NCI-H69 (cell line): Measurements from ENCODE around the gene CDH13.

Experiments
- DNase-seq: peaks from one replicate; lab custom pipeline; 2025; lab: John Stamatoyannopoulos, UW

The CDH13 gene

DNA sequence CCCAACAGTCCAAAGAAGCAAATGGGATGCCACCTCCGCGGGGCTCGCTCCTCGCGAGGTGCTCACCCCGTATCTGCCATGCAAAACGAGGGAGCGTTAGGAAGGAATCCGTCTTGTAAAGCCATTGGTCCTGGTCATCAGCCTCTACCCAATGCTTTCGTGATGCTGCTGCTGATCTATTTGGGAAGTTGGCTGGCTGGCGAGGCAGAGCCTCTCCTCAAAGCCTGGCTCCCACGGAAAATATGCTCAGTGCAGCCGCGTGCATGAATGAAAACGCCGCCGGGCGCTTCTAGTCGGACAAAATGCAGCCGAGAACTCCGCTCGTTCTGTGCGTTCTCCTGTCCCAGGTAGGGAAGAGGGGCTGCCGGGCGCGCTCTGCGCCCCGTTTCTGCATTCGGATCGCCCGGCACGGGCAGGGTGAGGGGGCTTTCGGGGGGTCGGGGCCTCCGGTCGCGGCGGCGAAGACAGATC lies at the start of gene CDH13:
Gene CDH13 (plus strand): TSS at position 179 of the 471 bp plus-strand sequence.
- peak; percentile 36 for DNase-seq

DNA sequence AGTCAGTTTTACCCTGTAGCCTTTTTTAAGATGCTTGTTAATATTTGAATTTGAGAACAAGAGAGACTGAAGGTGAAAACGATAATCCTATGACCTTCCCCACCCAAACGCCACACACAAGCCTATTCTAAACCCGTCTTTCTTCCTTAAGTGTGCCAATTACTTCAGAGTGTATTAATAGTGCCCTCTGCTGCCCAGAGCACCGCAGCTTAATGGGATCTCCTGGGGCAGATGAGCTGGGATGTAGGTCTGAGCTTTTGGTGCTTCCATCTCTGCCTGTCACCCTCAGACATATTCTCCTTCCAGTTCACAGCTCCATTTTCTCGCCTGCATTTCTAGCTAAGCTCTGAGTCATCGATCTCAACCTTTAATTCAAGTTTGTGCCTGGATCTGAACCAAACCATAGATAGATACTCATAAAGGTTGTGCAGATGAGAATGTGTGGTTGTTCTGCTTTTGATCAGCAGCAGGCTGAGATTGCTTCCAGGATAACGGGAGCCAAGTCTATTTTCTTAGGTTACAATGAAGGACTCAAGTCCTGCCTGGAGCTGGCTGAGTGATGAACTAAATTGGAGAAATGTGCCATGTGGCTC lies 46.4 kb upstream of the CDH13 start:
- peak; percentile 31 for DNase-seq

DNA sequence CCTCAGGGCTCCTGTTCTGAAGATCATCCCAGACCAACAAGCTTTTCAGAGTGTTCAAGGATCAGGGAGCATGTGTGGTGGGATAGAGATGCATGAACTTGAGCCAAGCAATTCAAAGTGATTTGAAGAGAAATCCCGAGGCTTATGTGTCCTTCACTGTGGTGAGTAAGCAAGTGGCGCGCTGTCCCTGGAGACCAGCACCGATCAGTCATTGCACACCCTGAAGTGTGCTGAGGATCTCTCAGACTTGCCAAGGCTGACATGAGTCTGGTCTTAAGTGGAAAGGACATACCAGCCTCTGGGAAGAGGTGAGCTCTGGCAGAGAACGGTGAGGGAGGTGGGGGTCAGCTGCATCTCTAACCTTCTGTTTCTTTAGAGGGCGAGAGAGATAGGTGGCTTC lies 43.8 kb upstream of the CDH13 start:
- DNase-seq: no peak

DNA sequence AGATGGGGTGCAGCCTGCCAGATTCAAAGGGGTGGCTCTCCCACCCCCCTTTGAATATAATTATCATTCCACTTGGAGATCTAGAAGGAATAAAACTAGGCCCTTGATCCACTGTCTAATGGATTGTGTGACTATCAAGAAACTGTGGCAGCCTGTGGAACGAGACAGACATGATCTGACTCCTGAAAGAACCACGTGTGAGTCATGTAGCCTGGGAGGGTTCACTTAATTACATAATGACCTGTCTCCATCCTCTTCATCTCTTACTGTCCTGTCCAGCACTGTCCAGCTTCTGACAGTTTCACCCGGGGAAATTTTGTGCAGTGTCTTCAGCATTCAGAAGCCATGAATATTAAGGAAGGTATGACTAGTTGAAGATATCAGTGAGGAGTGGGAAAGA lies 43.3 kb upstream of the CDH13 start:
- no peak for DNase-seq

DNA sequence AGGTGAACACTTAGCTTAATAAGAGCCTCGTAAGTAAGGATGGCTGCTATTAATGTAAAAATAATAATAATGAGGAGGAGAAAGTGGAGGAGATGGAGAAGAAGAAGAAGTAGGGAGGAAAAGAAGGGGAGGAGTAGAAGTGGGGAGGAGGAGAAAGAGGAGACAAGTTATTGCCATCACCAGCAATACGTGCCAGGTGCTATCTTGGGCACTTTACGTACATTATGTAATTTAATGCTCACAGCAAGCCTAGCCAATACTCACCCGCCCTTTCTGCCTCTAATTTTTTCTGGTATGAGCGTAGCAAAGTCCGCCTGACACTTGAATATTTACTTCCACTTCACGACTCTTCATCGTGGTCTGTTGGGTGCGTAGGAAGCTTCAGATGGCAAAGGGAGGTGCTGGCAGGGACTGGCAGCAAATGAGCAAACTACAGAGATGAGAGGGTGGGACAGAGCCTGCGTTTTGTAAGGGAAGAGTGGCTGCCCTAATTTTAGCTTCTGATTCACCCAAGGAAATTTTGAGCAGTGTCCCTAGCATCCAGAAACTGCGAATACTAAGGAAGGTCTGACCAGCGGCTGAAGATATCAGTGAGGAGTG lies 42.1 kb upstream of the CDH13 start:
- no peak for DNase-seq

DNA sequence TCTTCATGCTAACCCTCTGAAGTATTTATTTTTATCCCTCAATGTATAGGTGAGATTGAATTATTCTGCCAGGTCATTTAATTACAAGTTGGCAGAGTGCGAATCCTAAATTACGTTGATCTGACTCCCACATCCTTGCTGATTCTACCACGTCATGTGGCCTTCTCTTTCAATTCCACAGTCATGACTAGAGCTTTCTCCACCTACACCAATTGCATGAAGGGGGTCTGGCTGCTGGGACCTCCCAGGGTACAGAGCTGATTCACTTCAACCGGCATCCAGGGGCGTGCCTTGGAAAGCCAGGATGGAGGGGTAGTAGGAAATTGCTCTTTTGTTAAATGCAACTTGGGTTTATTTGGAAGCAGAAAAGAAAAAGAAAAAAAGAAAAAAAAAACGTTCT lies 41.1 kb upstream of the CDH13 start:
- no peak for DNase-seq

DNA sequence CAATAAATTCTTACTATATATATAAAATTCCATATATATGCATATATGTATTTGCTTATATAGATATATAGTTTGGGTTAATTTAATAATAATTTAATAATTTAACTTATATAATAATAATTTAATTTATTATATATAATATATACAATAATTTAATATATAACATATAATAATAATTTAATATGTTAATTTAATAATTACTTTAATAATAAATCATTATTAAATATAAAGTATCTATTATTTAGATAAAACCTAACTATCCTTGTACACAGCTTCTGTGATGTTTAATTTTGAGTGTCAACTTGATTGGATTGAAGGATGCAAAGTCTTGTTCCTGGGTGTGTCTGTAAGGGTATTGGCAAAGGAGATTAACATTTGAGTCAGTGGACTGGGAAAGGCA lies 40.6 kb upstream of the CDH13 start:
- DNase-seq: no peak

DNA sequence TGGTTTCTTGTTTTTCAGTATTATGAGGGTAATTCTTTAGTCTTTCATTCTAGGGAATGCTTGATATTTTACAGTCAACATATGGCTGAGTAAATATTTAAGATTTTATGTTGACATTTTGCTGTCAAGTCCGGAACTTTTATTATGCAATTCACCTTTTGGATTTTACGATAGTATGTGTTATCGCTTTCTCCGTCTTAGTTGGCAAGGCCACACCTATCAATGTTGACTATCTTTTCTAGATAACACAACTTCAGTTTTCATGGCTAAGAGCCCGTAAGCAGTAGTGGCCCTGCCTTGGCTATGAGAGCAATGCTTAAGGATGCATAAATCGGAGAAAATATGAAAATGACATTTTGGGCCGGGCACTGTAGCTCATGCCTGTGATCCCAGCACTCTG lies 39.5 kb upstream of the CDH13 start:
- no peak for DNase-seq

DNA sequence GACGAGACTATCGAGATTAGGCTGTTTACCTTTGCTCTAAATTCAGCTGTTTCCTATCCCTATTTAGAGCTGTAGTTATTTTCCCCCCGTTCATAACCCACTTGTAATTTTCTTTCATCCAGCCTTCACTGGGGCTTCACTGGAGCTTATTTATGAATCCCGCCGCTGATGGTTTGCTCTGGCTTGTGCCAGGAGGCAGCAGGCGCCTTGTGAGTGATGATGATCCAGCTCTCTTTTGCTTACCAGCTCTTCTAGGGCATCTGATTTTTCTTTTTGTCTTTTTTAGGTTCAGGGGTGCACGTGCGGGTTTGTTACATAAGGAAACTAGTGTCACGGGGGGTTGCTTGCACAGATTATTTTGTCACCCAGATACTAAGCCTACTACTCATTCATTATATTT lies 37.4 kb upstream of the CDH13 start:
- no peak for DNase-seq

DNA sequence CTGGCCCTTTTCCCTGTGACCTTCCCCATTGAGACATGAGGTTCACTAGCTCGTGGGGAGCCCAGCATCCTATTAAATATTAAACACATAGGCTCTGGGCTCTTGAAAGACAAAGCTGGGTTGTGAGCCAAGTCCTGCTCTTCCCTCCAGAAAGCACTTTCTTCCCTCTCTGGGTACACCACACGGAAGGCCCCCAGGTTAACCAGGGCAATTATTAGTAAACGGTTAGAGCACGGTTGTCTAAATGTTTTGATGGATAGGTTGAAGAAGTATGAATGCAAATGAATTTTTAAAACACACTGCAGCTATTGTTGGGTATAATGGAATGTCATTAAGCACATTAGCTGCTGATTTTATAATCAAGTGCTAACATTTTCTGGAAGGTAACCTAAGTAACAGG lies 32.7 kb upstream of the CDH13 start:
- no peak for DNase-seq

DNA sequence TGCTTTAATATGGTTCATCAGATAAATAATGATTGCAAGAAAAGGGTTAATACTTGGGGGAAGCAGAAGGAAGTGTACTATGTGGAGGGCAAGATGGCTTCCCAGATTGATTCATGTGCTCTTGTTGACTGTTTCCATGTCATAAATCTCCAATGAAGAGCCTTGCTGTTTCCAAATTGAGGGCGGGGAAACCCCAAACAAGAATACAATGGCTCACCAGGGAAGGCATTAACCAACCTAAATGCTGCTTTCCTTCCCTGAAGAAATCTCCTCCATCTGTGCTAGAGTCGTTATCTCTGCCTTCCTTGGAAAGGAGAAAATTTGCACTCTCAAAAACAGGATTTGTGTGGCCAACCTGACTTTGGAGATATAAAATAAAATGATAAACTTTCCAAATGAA lies 28.0 kb upstream of the CDH13 start:
- DNase-seq: peak; percentile 78

DNA sequence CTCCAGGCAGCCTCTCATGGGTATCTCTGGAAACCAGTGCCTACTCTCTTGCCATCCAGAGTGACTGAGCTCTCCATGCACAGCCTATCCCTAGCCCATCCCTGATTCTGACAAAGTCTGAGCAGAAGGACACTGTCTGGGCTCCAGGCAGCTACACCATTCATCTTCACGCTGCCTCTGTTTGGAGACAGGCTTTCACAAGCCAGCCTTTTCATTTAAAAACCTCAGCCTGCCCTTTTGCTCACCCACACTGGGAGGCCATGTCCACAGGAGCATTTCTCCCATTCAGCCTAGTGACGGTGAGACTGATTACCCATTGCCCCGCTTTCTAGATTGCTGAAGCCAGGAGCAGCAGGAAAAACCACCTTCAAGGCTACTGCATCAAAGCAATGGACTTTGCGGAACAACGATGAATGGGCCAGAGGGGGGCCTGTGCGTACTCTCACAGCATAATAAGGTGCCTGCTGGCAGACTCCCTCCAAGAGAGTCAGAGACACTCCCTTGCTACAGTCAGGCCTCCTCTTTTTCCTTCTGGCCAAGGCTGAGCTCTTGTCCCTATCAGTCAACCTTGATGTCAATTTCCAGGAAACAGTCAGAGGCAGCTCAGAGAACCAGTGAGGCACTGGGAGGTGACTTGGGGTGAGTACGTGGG lies 24.7 kb upstream of the CDH13 start:
- peak; percentile 2 for DNase-seq

DNA sequence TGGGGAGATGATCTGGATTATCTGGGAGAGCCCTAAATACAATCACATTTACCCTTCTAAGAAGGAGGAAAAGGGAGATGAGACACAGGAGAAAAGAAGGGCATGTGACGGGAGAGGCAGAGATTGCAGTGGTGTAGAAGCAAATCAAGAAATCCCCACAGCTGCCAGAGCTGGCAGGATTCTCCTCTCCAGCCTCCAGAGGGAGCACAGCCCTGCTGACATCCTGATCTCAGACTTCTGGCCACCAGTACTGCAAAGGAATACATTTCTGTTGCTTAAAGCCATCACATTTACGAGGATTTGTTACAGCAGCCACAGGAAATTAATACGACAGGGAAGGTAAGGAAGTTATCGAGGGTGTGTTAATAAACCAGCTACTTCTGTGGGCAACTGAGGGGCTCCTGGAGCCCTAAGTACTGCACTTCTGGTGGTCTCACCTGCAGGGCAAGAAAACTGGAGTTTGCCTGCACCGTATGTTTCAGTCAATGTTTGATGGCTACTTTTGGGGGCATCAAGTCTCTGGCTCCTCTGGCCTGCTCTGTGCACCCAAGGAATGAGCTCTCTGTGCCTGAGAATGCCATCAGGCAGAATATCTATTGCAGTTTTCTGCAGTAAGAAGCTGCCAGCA lies 22.9 kb upstream of the CDH13 start:
- DNase-seq: peak; percentile 42

DNA sequence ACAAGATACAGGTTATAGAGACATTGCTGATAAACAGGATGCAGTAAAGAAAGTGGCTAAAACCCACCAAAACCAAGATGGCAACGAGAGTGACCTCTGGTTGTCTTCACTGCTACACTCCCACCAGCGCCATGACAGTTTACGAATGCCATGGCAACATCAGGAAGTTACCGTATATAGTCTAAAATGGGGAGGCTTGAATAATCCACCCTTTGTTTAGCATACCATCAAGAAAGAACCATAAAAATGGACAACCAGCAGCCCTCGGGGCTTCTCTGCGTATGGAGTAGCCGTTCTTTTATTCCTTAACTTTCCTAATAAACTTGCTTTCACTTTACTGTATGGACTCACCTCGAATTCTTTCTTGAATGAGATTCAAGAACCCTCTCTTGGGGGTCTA lies 21.7 kb upstream of the CDH13 start:
- DNase-seq: no peak

DNA sequence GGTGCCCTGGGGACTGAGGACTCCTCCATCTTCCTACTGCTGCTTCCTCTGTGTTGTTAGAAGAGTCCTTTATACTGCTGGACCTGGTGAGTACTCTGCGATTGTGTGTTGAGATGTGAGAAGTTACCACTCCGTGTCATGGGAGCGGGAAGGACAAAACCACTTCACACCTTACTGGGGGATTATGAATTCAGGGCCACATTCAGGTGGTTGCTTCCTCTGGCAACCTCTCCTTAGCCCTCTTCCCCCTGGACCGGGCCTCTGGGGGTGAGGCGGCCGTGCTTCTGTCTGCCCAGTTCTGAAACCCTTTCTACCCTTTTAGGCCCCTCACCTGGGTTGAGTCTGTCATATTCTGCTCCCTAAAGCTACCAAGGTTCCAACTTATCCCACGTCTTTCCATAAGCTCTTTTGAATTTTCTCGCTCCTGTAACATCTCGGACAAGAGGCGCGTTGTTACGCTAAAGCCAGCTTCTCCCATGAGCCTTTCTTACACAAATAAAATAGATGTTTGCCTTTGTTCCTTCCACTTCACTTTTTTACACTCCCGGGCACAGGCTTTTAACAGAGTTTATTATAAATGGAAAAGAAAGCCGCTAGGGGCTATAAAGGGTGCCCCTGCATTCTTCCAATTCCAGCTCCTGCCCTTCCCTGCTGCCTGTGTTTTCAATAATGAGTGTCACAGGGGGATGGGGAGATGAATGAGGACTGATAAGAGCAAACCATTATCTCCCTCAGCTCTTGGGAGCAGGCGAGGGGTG lies 20.7 kb upstream of the CDH13 start:
- no peak for DNase-seq

DNA sequence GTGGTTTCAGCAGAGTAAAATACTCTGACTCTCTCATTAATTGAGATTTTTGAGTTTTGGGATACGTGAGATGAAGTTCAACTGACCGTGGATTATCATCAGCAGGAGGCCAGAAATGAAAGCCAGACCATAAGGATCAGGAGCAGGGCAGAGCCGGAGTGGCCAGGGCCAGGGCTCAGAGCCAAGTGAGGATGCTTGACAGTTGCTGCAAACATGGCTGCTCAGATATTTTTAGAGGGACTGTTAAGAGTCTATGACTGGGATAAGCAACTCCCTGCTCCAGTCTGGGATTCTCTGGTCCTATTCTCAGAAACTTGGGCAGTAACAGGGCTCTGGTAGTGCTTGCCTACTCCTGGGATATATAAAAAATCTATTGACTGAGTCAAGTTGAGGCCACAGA lies 17.6 kb upstream of the CDH13 start:
- DNase-seq: no peak

DNA sequence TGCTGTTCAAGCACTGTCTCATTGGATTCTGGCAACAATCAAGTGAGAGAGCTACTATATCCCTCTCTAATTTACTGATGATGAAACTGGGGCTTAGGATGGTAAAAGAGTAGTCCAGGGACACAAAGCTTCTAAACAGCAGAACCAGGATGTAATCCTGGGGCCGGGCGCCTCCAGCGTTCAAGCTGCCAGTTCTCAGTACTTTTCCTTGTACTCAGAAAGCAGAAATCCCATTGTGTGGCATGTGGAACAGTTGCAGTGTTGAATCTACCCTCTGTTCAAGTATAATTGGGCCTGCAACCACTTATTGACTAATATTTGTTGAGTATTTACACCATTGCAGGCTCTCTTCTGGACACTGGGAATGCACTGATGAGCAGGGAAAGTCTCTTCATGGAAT lies 14.5 kb upstream of the CDH13 start:
- no peak for DNase-seq

DNA sequence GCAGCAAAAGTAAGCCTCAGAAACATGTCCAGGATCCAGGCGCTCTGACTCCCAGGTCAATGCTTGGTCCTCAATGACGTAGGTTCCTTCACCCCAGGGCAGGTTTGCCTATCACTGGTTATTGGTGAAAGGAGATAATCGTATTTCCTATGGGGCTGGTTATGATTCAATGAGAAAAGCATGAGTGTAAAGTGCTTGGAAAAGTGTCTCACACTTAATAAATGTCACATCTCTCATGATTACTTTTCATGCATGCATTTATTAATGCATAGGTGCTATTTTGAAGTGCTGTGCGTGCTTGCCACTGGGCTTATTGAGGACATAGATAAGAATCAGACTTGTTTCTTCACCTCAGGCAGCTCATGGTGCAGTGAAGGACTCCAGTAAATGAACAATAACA lies 10.4 kb upstream of the CDH13 start:
- no peak for DNase-seq

DNA sequence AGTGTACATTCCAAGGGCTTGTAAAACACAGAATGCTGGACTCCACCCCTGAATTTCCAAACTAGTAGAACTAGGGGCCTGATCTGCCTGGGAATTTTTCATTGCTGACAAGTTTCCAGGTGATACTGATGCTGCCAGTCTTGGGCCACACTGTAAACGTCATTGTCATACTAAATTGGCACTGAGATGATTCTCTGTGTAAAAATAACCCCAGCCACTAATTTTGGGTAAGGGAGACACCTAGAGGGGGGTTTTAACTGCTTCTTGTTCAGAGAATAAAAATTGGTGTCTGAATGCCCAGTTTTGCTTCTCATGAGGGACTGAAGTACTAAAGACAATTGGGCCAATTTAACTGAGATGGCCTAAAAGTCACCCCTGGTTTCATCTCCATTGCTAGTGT lies 5.0 kb upstream of the CDH13 start:
- DNase-seq: peak; percentile 1

DNA sequence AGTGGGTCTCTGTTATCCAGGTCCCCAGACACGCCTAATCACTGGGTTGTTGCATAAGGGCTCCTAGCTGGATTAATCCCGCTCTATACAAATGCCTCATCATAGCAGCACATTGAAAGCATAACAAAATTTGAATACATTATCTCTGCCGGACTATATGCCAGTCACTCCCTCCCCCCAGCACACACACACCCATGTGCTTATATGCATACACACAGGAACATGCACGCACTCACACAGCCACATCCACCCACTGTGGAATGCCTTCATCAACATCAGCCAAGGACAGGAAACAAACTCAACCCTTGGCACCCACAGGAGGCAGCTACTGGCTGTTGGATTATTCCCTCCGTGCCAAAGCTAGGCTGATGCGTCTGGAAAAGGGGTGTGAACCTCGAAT lies 3.5 kb upstream of the CDH13 start:
- DNase-seq: no peak

DNA sequence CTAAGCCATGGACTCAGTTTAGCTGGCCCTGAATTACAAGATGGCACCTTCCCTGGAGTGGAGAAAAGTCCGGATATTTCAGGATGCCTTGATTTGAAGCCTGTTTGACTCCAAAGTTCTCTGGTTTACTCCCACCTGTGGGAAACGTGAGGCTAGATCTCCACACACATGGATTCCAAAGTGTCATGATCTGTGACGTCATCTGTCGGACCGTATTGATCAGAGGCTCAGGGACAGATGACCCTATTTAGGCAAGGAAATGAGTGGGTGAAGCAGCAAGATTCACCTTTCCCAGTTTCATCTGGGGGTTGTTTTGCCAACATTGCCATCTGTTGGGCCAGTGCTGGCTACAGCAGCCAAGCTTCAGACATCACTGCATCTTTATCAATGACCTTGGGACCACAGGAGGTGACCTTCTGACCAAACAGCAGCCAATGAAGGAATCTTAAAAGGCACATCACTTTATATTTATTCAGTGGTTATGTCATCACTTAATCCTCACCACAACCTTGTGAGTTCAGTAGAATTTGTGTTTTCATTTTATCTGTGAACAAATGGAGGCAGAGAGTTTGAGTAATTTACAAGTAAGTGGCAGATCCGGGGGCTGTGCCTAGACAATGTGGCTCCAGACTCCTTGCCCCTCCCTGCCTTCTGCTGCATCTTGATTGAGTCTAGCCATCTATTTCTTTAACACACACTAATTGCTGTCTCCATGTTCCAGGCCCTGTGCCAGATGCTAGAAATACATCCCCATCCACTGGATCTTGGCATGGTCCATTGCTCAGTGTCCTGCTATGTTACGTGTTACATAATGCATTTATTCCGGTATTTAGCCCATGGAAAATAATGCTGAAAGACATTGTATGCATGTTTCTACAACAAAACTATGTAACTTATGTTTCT lies 1.5 kb upstream of the CDH13 start:
- DNase-seq: peak; percentile 24

DNA sequence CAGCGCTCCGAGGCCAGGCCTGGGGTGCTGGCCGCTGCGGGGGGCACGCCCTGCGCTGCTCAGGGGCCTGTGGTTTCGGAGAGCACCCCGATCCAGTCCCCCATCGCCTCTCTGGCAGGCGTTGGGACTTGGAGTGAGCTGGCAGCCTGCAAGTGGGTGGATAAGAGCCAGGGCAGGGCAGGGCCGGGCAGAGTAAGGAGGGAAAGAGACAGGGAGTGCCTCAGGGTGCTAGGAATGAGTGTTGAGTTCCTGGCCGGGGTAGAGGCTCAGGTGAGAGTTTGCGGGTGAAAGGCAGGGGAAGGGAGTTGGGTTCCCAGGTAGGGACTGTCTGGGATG lies 1.3 kb downstream of the CDH13 start:
- DNase-seq: no peak
